Measurements from ENCODE around the gene NLGN4X.
A peak's percentile ranks its signal among the peaks of the same experiment; 100 is the strongest.

Gene NLGN4X

DNA sequence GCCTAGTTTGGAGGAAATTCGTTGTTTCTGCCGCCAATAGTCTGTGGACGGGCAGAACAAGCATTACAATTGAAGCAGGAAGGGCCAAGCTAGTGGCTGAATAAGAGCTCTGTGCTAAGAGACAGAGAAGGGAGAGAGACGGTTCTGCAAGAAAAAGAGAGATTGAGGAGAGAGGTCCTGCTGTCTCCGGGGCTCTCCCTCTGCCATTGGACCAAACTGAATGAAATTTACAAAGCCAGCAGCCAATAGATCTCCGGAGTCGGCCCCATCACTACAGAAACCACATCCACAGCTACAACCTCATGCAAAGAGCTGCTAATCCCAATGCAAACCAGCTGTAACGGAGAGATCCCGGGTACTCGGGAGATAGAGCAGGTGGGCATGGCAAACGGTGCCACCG is at the start of gene NLGN4X:
TSS of gene NLGN4X (minus strand) at position 148 of the 400 bp plus-strand sequence. CDS start 77,401 bp downstream, outside the sequence.
- peak; percentile 9 for DNase-seq

DNA sequence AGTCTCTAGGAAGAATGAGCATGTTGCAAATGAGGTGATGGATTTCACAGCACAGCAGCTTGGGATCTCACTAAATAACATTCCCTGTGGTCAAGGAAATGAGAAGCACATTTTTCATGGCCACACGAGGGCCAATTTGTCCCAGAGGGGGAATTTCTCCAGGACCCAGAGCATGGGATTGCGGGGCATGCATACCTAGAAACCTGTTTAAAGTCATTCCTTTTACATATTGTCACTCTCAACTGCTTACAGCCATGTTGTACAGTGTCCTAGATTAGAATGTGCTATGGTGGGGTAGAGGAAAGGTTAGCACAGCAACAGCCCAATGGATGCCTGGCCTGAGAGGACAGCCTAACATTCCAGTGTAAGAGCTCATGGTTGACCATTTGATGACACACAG is 37.4 kb upstream of the NLGN4X start:
- DNase-seq: no peak

DNA sequence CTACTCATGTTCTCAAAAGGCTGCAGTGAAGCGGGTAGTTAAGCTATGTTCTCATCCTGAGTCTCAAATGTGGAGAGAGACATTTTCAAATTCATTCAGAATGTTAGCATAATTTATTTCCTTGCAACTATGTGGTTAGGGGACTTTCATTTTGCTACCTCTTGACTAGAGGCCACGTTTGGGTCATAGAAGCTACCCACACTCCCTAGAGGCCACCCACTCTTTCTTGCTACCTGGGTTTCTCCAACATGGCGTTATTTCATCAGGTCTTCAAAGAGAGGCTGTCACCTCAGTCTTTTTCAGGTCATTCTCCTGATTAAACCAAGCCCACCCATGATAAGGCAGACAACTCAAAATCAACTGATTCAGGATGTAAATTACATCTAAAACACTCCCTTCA is 34.3 kb upstream of the NLGN4X start:
- no peak for DNase-seq

DNA sequence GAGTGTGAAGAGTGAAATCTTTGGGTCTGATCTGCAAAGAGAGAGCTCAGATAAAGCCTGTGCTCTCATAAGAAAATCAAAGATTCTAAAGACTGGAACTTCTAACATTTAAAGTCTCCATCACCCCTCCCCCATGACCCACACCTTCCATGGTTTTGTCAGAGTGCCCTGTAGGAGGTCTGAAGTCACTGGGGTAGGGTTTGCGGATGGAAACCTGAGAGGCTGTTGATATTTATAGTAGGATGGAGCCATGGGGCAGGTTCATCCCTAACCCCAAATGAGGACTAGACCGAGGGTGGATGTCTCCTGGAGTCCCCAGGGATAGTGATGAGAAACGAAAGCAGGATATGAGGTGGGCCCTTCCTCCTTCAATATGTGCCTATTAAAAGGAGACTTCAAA is 28.4 kb upstream of the NLGN4X start:
- no peak for DNase-seq

GRCh38 chrX:6244666-6245065 is 16.0 kb upstream of the NLGN4X start:
- DNase-seq: no peak

- DNase-seq: no peak
These were observed 9.9 kb upstream of the NLGN4X start for GRCh38 chrX:6238576-6238975.

DNA sequence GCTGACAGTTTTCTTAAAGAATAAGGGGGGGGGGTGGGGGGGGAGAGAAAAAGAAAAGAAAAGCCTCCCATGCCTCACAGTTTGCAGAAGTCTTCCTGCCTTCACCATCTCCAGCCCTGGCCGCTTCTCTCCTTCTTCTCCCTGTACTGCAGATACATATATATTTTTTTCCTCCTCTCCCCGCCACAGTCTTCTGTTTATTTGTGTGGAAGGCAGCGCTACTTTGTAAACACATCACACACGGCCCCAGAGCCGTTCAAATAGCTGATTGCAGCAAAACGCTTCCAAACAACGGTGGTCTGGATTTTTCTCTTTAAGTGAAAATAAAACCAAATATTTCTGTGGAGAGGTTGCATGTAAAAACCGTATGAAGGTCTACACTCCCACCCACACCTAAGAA is 732 bp downstream of the NLGN4X start:
- DNase-seq: no peak

- peak; percentile 12 for DNase-seq
These were observed 1.2 kb downstream of the NLGN4X start for GRCh38 chrX:6227453-6227835.

DNA sequence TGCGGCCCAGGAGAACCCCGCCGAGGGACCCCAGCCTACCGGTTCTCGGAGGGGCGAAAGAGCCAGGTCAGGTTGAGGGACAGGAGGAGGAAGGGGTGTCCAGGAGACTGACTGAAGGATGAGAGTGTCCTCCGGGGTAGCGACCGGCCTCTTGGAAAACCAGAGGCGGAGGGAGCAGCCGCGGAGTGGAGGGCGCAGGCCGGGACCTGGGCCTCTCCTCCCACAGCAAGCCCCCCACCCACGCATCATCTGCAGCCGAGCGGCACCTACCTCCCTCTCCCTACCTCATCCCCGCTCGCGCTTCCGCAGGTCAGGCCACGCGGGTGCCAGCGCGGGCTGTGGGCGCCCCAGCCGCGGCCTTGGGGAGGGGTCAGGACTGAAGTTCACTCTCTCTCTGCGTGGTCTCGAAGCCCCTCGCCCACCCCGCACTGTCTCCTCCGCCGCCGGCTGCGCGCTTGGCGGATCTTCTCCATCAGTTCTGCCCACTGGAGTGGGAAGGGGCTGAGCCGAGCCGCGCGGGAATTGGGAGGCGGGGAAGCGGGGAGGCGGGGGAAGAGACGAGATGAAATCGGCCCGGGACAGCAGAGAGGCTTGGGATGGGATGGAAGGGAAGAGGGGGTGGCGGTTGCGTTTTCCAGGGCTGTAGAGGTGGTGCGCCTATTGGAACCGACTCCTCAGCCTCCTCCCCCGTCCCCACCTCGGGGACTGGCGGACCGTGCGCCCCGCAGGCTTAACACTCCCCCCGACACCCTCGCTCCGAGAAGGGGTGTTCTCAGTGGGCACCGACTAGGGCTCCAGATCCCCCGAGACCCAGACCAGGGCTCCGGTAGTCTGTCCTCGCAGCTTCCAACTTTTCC is 1.8 kb downstream of the NLGN4X start:
- no peak for DNase-seq

- peak; percentile 35 for DNase-seq
These were observed 2.6 kb downstream of the NLGN4X start for GRCh38 chrX:6225911-6226595.

DNA sequence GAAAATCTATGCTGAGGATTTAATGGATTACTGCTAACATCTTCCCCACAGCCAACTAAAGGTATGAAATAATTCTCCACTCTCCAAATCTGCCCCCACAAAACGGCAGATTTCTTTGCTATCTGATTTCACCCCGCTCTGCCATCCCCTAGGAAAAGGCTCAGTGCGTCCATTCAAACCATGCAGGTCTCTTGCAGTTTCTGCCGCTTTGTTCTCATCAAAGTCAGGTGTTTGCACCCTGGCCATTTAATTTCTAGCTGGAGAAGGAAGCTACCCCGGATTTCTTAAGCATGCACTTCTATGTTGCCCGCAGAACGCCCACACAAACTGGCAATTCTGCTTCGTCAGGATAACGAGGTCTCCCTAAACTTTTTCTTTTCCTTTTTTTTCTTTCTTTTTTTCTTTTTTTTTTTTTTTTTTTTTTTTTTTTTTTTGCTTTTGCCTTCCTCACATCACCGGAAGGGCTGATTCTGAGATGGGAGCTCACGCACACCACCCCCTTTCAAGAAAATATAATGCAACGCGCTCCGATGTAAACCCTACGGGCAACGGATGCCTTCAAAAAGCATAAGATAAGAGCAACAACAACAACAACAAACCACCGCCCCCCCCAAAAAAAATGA is 3.3 kb downstream of the NLGN4X start:
- DNase-seq: no peak

GRCh38 chrX:6223516-6223915 is 5.2 kb downstream of the NLGN4X start:
- DNase-seq: no peak

GRCh38 chrX:6210230-6210629 is 18.4 kb downstream of the NLGN4X start:
- DNase-seq: no peak

DNA sequence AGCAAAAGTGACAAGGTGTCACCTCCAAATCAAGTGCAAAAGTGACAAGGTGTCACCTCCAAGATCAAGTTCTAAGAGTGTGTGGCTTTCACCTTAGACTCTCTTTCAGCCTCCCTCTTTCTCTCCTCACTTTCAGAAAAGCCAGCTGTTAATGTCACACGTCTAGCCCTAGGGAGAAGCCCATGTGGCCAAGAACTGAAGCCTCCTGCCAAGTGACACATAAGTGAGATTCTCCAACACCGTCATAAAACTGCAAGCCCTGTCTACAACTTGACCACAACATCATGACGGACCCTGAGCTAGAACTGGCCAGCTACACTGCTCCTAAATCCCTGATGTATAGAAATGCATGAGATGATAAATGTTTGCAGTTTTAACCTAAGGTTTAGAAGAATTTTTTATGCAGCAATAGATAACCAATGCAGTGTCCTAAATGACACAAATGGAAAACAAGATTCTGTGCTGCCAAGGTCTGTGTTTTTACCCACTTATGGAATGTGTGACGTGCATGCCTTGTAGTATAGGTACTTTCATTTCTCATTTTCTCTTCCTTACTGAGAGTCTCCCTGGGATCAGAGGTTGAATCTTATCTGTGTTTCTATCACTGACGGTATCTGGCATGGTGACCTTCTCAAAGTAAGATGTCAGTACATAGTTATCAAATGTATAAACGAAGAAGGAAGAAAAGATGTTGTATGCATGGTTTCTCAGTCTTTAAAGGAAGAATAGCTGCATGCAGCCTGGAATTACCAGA is 25.0 kb downstream of the NLGN4X start:
- no peak for DNase-seq

DNA sequence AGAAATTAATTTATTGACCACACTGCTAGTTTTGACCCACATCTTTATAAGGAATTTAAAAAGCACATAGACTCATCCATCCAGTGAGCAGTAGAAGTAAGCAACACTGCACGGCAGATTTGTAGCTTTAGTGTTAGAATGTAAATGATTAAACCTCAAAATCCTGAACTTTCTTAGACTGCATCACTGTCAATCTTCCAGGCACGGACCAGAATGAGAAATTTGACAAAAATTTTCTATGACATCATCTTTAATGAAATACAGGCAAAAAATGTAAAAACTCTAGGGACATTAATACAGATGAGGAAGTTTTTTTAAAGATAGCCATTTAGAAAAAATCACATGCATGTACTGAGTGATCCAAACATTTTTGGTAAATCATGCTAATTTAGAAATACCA is 29.2 kb downstream of the NLGN4X start:
- DNase-seq: no peak

DNA sequence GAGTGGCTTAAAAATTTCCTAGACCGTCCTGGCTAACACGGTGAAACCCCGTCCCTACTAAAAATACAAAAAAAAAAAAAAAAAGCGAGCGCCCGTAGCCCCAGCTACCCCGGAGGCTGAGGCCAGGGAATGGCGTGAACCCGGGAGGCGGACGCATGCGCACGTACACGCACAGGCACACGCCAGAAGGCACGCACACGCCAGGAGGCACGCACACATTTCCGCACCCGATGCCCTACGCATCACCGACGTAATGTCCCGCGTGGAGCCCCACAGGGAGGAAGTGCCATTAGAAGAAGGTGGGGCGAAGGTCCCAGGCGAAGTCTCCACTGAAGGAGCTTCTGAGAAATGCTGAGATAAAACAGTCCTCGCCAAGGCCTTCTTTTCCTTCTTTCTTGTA is 41.4 kb downstream of the NLGN4X start:
- DNase-seq: no peak

DNA sequence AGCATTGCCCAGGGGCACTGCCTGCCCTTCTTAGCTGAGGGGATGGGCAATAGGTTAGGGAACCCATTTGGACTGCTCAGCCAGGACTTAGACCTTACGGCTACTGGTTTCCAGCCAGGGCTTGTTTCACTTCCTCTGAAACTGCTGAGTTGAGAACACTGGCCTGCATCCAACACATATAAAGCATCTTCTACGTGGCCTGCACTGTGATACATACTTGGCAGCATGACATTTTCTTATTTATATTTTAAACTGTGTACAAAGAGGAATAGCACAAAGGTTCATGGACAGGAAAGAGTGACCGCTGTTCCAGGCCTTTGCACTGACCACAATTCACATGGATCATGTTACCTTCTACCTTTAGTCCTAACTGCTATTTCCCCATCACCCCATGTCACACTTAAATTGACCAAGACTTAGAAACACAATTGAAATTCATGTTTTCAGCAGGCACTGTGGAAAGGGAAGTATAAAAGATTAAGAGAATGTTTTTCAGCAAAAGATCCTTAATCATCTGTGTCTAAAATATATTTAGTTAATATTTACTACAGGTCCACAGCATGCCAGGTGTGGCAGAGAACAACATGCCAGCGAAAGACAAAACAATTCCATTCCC is 43.7 kb downstream of the NLGN4X start:
- no peak for DNase-seq

- no peak for DNase-seq
These were observed 52.8 kb downstream of the NLGN4X start for GRCh38 chrX:6175914-6176313.

DNA sequence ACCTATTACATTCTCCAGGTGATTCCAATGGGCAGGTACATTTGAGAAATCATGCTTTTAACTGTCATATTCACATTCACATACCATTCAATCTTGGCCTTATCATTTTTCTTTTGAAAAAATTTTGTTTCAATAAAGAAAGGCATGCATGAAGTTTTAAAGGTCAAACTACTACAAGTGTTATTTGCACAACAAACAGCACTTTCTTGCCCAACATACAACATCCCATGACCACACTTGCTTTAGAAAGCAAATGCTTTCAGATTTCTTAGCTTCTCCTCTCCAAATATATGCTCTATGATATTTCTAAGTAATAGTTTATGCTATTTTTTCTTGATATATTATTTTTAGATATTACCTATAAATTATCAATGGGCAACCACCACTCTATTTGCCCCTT is 58.2 kb downstream of the NLGN4X start:
- no peak for DNase-seq

GRCh38 chrX:6169407-6169806 is 59.3 kb downstream of the NLGN4X start:
- no peak for DNase-seq

- DNase-seq: no peak
These were observed 64.9 kb downstream of the NLGN4X start for GRCh38 chrX:6163721-6164120.

GRCh38 chrX:6159468-6159867 is 69.2 kb downstream of the NLGN4X start:
- DNase-seq: no peak

GRCh38 chrX:6151971-6152370 is 76.7 kb downstream of the NLGN4X start:
- no peak for DNase-seq

All from NCI-H1105 (cell line).